ENCODE data around the gene PLXNA4.

Gene PLXNA4

GRCh38 chr7:132355048-132355447 lies 221.2 kb downstream of the PLXNA4 start:
- H3K79me1 ChIP-seq (ENCODE audit: low read length), result no peaks in the 10 kb centered on the region
- H3K79me2 ChIP-seq (ENCODE audit: control insufficient read depth, insufficient read depth, low read length, poor library complexity), result no peaks in the 10 kb centered on the region
- H4K12ac ChIP-seq (ENCODE audit: low read depth, low read length), result no peak overlapping the region
- H3K36me3 ChIP-seq (ENCODE audit: control insufficient read depth in 1 of 2, insufficient read depth in 2 of 2, low read length in 2 of 2), result no peaks in the 10 kb centered on the region
- H3K9ac ChIP-seq (ENCODE audit: low read length), result no peak overlapping the region
- H2BK120ac ChIP-seq (ENCODE audit: insufficient read depth, low read length, poor library complexity), result no peak overlapping the region
- no peak overlapping the region for H3K27ac ChIP-seq (ENCODE audit: low read depth, low read length)
- no peak overlapping the region for H3K4ac ChIP-seq (ENCODE audit: low read depth, low read length)
- no peak overlapping the region for H2BK12ac ChIP-seq (ENCODE audit: low read length)
- no peak for DNase-seq
- H3K18ac ChIP-seq (ENCODE audit: low read length), result no peak overlapping the region
- H4K8ac ChIP-seq (ENCODE audit: low read depth, low read length), result no peak overlapping the region
- no peaks in the 10 kb centered on the region for H3K27me3 ChIP-seq (ENCODE audit: insufficient read depth, low read length)
- H3K4me1 ChIP-seq (ENCODE audit: control insufficient read depth in 1 of 2, insufficient read depth in 2 of 2, low read length in 2 of 2), result no peaks in the 10 kb centered on the region
- H3K9me3 ChIP-seq (ENCODE audit: insufficient read depth, low read depth, low read length), result no peaks in the 10 kb centered on the region
- WGBS (ENCODE audit: extremely low coverage, insufficient coverage, insufficient read length), result no CpG with 5 or more reads among the region's 5 CpGs
- H2AK5ac ChIP-seq (ENCODE audit: low read length), result no peak overlapping the region
- no peak overlapping the region for H2BK5ac ChIP-seq (ENCODE audit: low read depth, low read length, poor library complexity)
- no peak overlapping the region for H3K14ac ChIP-seq (ENCODE audit: low read length)
- H3K23ac ChIP-seq (ENCODE audit: low read length), result no peak overlapping the region
- H2AFZ ChIP-seq (ENCODE audit: insufficient read depth, low read length, poor library complexity), result no peak overlapping the region
- no peak overlapping the region for H3K4me3 ChIP-seq (ENCODE audit: low read depth, low read length)
- H4K91ac ChIP-seq (ENCODE audit: low read depth, low read length), result no peak overlapping the region
- H3K4me2 ChIP-seq (ENCODE audit: low read length), result no peak overlapping the region

GRCh38 chr7:132354527-132354926 lies 221.7 kb downstream of the PLXNA4 start:
- H2BK120ac ChIP-seq (ENCODE audit: insufficient read depth, low read length, poor library complexity), result no peak overlapping the region
- no peaks in the 10 kb centered on the region for H3K9me3 ChIP-seq (ENCODE audit: insufficient read depth, low read depth, low read length)
- no peak overlapping the region for H3K9ac ChIP-seq (ENCODE audit: low read length)
- H3K14ac ChIP-seq (ENCODE audit: low read length), result no peak overlapping the region
- no CpG with 5 or more reads among the region's 4 CpGs for WGBS (ENCODE audit: extremely low coverage, insufficient coverage, insufficient read length)
- no peaks in the 10 kb centered on the region for H3K4me1 ChIP-seq (ENCODE audit: control insufficient read depth in 1 of 2, insufficient read depth in 2 of 2, low read length in 2 of 2)
- no peaks in the 10 kb centered on the region for H3K27me3 ChIP-seq (ENCODE audit: insufficient read depth, low read length)
- no peak overlapping the region for H2BK12ac ChIP-seq (ENCODE audit: low read length)
- no peak overlapping the region for H3K23ac ChIP-seq (ENCODE audit: low read length)
- no peak overlapping the region for H3K4ac ChIP-seq (ENCODE audit: low read depth, low read length)
- no peak overlapping the region for H3K4me2 ChIP-seq (ENCODE audit: low read length)
- H3K79me2 ChIP-seq (ENCODE audit: control insufficient read depth, insufficient read depth, low read length, poor library complexity), result no peaks in the 10 kb centered on the region
- no peak overlapping the region for H2AK5ac ChIP-seq (ENCODE audit: low read length)
- H3K27ac ChIP-seq (ENCODE audit: low read depth, low read length), result no peak overlapping the region
- DNase-seq, result no peak
- H4K91ac ChIP-seq (ENCODE audit: low read depth, low read length), result no peak overlapping the region
- H4K8ac ChIP-seq (ENCODE audit: low read depth, low read length), result no peak overlapping the region
- H4K12ac ChIP-seq (ENCODE audit: low read depth, low read length), result no peak overlapping the region
- H2BK5ac ChIP-seq (ENCODE audit: low read depth, low read length, poor library complexity), result no peak overlapping the region
- no peaks in the 10 kb centered on the region for H3K79me1 ChIP-seq (ENCODE audit: low read length)
- H3K4me3 ChIP-seq (ENCODE audit: low read depth, low read length), result no peak overlapping the region
- H2AFZ ChIP-seq (ENCODE audit: insufficient read depth, low read length, poor library complexity), result no peak overlapping the region
- no peaks in the 10 kb centered on the region for H3K36me3 ChIP-seq (ENCODE audit: control insufficient read depth in 1 of 2, insufficient read depth in 2 of 2, low read length in 2 of 2)
- no peak overlapping the region for H3K18ac ChIP-seq (ENCODE audit: low read length)

- Histone ChIP-seq H3K27ac (ENCODE audit: low read depth, low read length) (no peak overlapping the region), H3K79me2 (ENCODE audit: control insufficient read depth, insufficient read depth, low read length, poor library complexity) (no peaks in the 10 kb centered on the region), H2AK5ac (ENCODE audit: low read length) (no peak overlapping the region), H3K4me3 (ENCODE audit: low read depth, low read length) (no peak overlapping the region), H3K9ac (ENCODE audit: low read length) (no peak overlapping the region), H3K23ac (ENCODE audit: low read length) (no peak overlapping the region), H2BK12ac (ENCODE audit: low read length) (no peak overlapping the region), H2BK120ac (ENCODE audit: insufficient read depth, low read length, poor library complexity) (no peak overlapping the region), H3K4ac (ENCODE audit: low read depth, low read length) (no peak overlapping the region), H4K12ac (ENCODE audit: low read depth, low read length) (no peak overlapping the region), H2AFZ (ENCODE audit: insufficient read depth, low read length, poor library complexity) (no peak overlapping the region), H3K14ac (ENCODE audit: low read length) (no peak overlapping the region), H3K27me3 (ENCODE audit: insufficient read depth, low read length) (no peaks in the 10 kb centered on the region), H4K8ac (ENCODE audit: low read depth, low read length) (no peak overlapping the region), H3K4me2 (ENCODE audit: low read length) (no peak overlapping the region), H3K36me3 (ENCODE audit: control insufficient read depth in 1 of 2, insufficient read depth in 2 of 2, low read length in 2 of 2) (no peaks in the 10 kb centered on the region), H4K91ac (ENCODE audit: low read depth, low read length) (no peak overlapping the region), H3K79me1 (ENCODE audit: low read length) (no peaks in the 10 kb centered on the region), H3K18ac (ENCODE audit: low read length) (no peak overlapping the region), H3K4me1 (ENCODE audit: control insufficient read depth in 1 of 2, insufficient read depth in 2 of 2, low read length in 2 of 2) (no peaks in the 10 kb centered on the region), H3K9me3 (ENCODE audit: insufficient read depth, low read depth, low read length) (no peaks in the 10 kb centered on the region), H2BK5ac (ENCODE audit: low read depth, low read length, poor library complexity) (no peak overlapping the region)
- WGBS (ENCODE audit: extremely low coverage, insufficient coverage, insufficient read length), result no CpG with 5 or more reads among the region's 5 CpGs
- no peak for DNase-seq
Observed at GRCh38 chr7:132353936-132354335, 222.3 kb downstream of the PLXNA4 start.

- no CpG with 5 or more reads among the region's 6 CpGs for WGBS (ENCODE audit: extremely low coverage, insufficient coverage, insufficient read length)
- no peak overlapping the region for H3K4me2 ChIP-seq (ENCODE audit: low read length)
Observed at GRCh38 chr7:132352800-132353199, 223.5 kb downstream of the PLXNA4 start.

More at GRCh38 chr7:132352800-132353199, 223.5 kb downstream of the PLXNA4 start:
- no peak overlapping the region for H2AFZ ChIP-seq (ENCODE audit: insufficient read depth, low read length, poor library complexity)
- no peaks in the 10 kb centered on the region for H3K9me3 ChIP-seq (ENCODE audit: insufficient read depth, low read depth, low read length)
- no peak overlapping the region for H2AK5ac ChIP-seq (ENCODE audit: low read length)
- H4K12ac ChIP-seq (ENCODE audit: low read depth, low read length), result no peak overlapping the region
- H3K4ac ChIP-seq (ENCODE audit: low read depth, low read length), result no peak overlapping the region
- H3K9ac ChIP-seq (ENCODE audit: low read length), result no peak overlapping the region
- no peaks in the 10 kb centered on the region for H3K36me3 ChIP-seq (ENCODE audit: control insufficient read depth in 1 of 2, insufficient read depth in 2 of 2, low read length in 2 of 2)
- no peak overlapping the region for H3K27ac ChIP-seq (ENCODE audit: low read depth, low read length)
- H3K4me3 ChIP-seq (ENCODE audit: low read depth, low read length), result no peak overlapping the region
- no peak overlapping the region for H4K91ac ChIP-seq (ENCODE audit: low read depth, low read length)
- H3K4me1 ChIP-seq (ENCODE audit: control insufficient read depth in 1 of 2, insufficient read depth in 2 of 2, low read length in 2 of 2), result no peaks in the 10 kb centered on the region
- H3K79me2 ChIP-seq (ENCODE audit: control insufficient read depth, insufficient read depth, low read length, poor library complexity), result no peaks in the 10 kb centered on the region
- H2BK12ac ChIP-seq (ENCODE audit: low read length), result no peak overlapping the region
- H3K27me3 ChIP-seq (ENCODE audit: insufficient read depth, low read length), result no peaks in the 10 kb centered on the region
- H4K8ac ChIP-seq (ENCODE audit: low read depth, low read length), result no peak overlapping the region
- no peak overlapping the region for H2BK5ac ChIP-seq (ENCODE audit: low read depth, low read length, poor library complexity)
- H3K23ac ChIP-seq (ENCODE audit: low read length), result no peak overlapping the region
- peak in 1 of 2 donors; percentile 1 for DNase-seq
- H2BK120ac ChIP-seq (ENCODE audit: insufficient read depth, low read length, poor library complexity), result no peak overlapping the region
- no peak overlapping the region for H3K18ac ChIP-seq (ENCODE audit: low read length)
- no peak overlapping the region for H3K14ac ChIP-seq (ENCODE audit: low read length)
- no peaks in the 10 kb centered on the region for H3K79me1 ChIP-seq (ENCODE audit: low read length)

Data from trophoblast cell (in vitro differentiated cells and primary cell).